IMR-90 (cell line): ENCODE data around the gene GORASP1. TPM values are rescaled to one million over a fixed set of nuclear protein-coding genes. Genes with fewer than 3 reads are reported as not detected.

Experiments used
- ATAC-seq: fragments of 200-7000 bp; cut with Tn5 transposase; 2 replicates; pipeline ENCODE4 v1.9.1; 2020; ENCODE audit warnings: low read depth, mild to moderate bottlenecking, moderate library complexity
- BruUV-seq: library from RNA; stranded (reverse); fragments of 400-500 nt; replicated peaks from 2 replicates; lab custom pipeline; 2021; lab: Mats Ljungman, UMichigan
- CTCF ChIA-PET: fragments of 300-600 bp; formaldehyde crosslinking; extraction: SDS; loops from one replicate; lab custom pipeline; 2021; ENCODE audit warnings: antibody characterized with exemption; lab: Yijun Ruan, JAX
- POLR2A ChIA-PET: fragments of 300-600 bp; sonication (Branson Sonifier 250); formaldehyde crosslinking; loops from one replicate; lab custom pipeline; 2022; ENCODE audit warnings: antibody characterized with exemption; ENCODE audit not compliant: unreplicated experiment; lab: Charles Lee
- DNase-seq: peaks from one replicate; pipeline ENCODE4 v3.0.0; 2013
- H2AFZ ChIP-seq: replicated peaks from 2 replicates; pipeline ENCODE3; 2013; ENCODE audit warnings: low read length, mild to moderate bottlenecking; ENCODE audit not compliant: poor library complexity
- H2AK5ac ChIP-seq: 2 replicates; pipeline ENCODE4 v1.6.1; 2013; ENCODE audit warnings: low read depth, low read length, inconsistent platforms
- H2AK9ac ChIP-seq: replicated peaks from 2 replicates; pipeline ENCODE3; 2013; ENCODE audit warnings: mild to moderate bottlenecking, low read depth, low read length, moderate library complexity; ENCODE audit not compliant: poor library complexity
- H2BK120ac ChIP-seq: 2 replicates; pipeline ENCODE4 v1.6.1; 2013; ENCODE audit warnings: low read depth, low read length, inconsistent platforms
- H2BK15ac ChIP-seq: 3 replicates; pipeline ENCODE4 v1.6.1; 2013; ENCODE audit warnings: low read depth, low read length, inconsistent platforms
- H2BK20ac ChIP-seq: 2 replicates; pipeline ENCODE4 v1.6.1; 2013; ENCODE audit warnings: low read depth, mild to moderate bottlenecking, inconsistent platforms, low read length, moderate library complexity
- H2BK5ac ChIP-seq: 2 replicates; pipeline ENCODE4 v1.6.1; 2013; ENCODE audit warnings: mild to moderate bottlenecking, low read depth, low read length, inconsistent platforms; ENCODE audit not compliant: poor library complexity, severe bottlenecking
- H3K14ac ChIP-seq: replicated peaks from 2 replicates; pipeline ENCODE4 v1.6.1; 2013; ENCODE audit warnings: low read depth, low read length, inconsistent platforms
- H3K18ac ChIP-seq: 2 replicates; pipeline ENCODE4 v1.6.1; 2013; ENCODE audit warnings: low read depth, low read length, control low read depth
- H3K23ac ChIP-seq: 2 replicates; pipeline ENCODE4 v1.6.1; 2013; ENCODE audit warnings: low read depth, low read length, inconsistent platforms
- H3K27ac ChIP-seq: 2 replicates; pipeline ENCODE4 v1.5.1; 2013; ENCODE audit warnings: mild to moderate bottlenecking, control low read depth, low read length; ENCODE audit not compliant: insufficient read depth
- H3K27me3 ChIP-seq: 2 replicates; pipeline ENCODE4 v1.6.1; 2013; ENCODE audit warnings: low read length; ENCODE audit not compliant: control insufficient read depth, insufficient read depth
- H3K36me3 ChIP-seq: 2 replicates; pipeline ENCODE4 v1.6.1; 2013; ENCODE audit warnings: low read length, mixed read lengths; ENCODE audit not compliant: control insufficient read depth, insufficient read depth
- H3K4ac ChIP-seq: 2 replicates; pipeline ENCODE4 v1.6.1; 2013; ENCODE audit warnings: low read depth, low read length, inconsistent platforms
- H3K4me1 ChIP-seq: 2 replicates; pipeline ENCODE4 v1.6.1; 2013; ENCODE audit warnings: low read length, mixed read lengths; ENCODE audit not compliant: control insufficient read depth, insufficient read depth
- H3K4me2 ChIP-seq: 2 replicates; pipeline ENCODE4 v1.6.1; 2013; ENCODE audit warnings: low read depth, mild to moderate bottlenecking, control low read depth, low read length, moderate library complexity
- H3K4me3 ChIP-seq: 2 replicates; pipeline ENCODE4 v1.5.1; 2013; ENCODE audit warnings: low read depth, mild to moderate bottlenecking, control low read depth, low read length, moderate library complexity; ENCODE audit not compliant: insufficient read depth
- H3K56ac ChIP-seq: 2 replicates; pipeline ENCODE4 v1.6.1; 2013; ENCODE audit warnings: low read length, inconsistent platforms; ENCODE audit not compliant: insufficient read depth; ENCODE audit errors: extremely low read depth
- H3K79me1 ChIP-seq, 2 experiments: 2 replicates each; pipeline ENCODE4 v1.6.1; 2013; ENCODE audit warnings: low read length in 2 of 2, inconsistent platforms in 1 of 2, low read depth in 1 of 2
- H3K9ac ChIP-seq: 2 replicates; pipeline ENCODE4 v1.6.1; 2013; ENCODE audit warnings: low read depth, low read length, control low read depth
- H3K9me1 ChIP-seq: 2 replicates; pipeline ENCODE4 v1.6.1; 2013; ENCODE audit warnings: low read length, inconsistent platforms; ENCODE audit not compliant: insufficient read depth
- H3K9me3 ChIP-seq: 2 replicates; pipeline ENCODE4 v1.6.1; 2013; ENCODE audit warnings: low read length; ENCODE audit not compliant: control insufficient read depth, insufficient read depth
- H4K20me1 ChIP-seq: 2 replicates; pipeline ENCODE4 v1.6.1; 2013; ENCODE audit warnings: low read length, inconsistent platforms; ENCODE audit not compliant: insufficient read depth
- H4K5ac ChIP-seq: 2 replicates; pipeline ENCODE4 v1.6.1; 2013; ENCODE audit warnings: mild to moderate bottlenecking, low read depth, low read length, control low read depth
- H4K8ac ChIP-seq, 2 experiments: 2 replicates each; pipeline ENCODE4 v1.6.1; 2013; ENCODE audit warnings: low read depth in 2 of 2, low read length in 2 of 2, control low read depth in 1 of 2, inconsistent platforms in 1 of 2
- H4K91ac ChIP-seq: 2 replicates; pipeline ENCODE4 v1.6.1; 2013; ENCODE audit warnings: low read depth, low read length, inconsistent platforms; ENCODE audit not compliant: insufficient read depth
- MAFK ChIP-seq: IDR thresholded peaks from 2 replicates; pipeline ENCODE4 v1.6.1; 2012; ENCODE audit warnings: low read depth, low read length, improper control_type of control experiment
- MXI1 ChIP-seq: IDR thresholded peaks from 2 replicates; pipeline ENCODE4 v1.6.1; 2012; ENCODE audit warnings: low read depth, mild to moderate bottlenecking, low read length, moderate library complexity, borderline replicate concordance
- RAD21 ChIP-seq: IDR thresholded peaks from 2 replicates; pipeline ENCODE4 v1.6.1; 2012; ENCODE audit warnings: low read length, improper control_type of control experiment
- SMC3 ChIP-seq: fragments of 150-350 bp; IDR thresholded peaks from 2 replicates; pipeline ENCODE4 v1.6.1; 2016; ENCODE audit warnings: low read depth, mild to moderate bottlenecking, antibody characterized with exemption, low read length, moderate library complexity
- WGBS, 2 experiments: methylation state at CpG; one replicate each; pipeline versions ENCODE4 v1.1.5 to v1.1.7; 2013; ENCODE audit warnings: missing lambda C conversion rate in 2 of 2; ENCODE audit not compliant: insufficient read length in 1 of 2; ENCODE audit errors: extremely low coverage in 2 of 2; 5-methylcytosine and 5-hydroxymethylcytosine counted together
- dilution Hi-C: fragments of 300-500 bp; cut with HindIII; formaldehyde crosslinking; loops from one replicate; pipeline ENCODE4 v1.14.3; 2018; ENCODE audit warnings: low sequenced_read_pairs; ENCODE audit not compliant: unreplicated experiment
- in situ Hi-C: fragments of 300-500 bp; cut with MboI; formaldehyde crosslinking; loops from 3 replicates; pipeline ENCODE4 v1.14.3; 2019; ENCODE audit warnings: low sequenced_read_pairs, inconsistent platforms, mixed read lengths
- intact Hi-C: fragments of 100-400 bp; cut with micrococcal nuclease; formaldehyde crosslinking; loops from 2 replicates; pipeline ENCODE4 v1.10.0; 2022
- polyA plus RNA-seq, 3 experiments: library from polyadenylated mRNA; depleted of rRNA; stranded (reverse); fragments of >200 nt; gene quantifications; 2 replicates each; pipeline ENCODE4 v1.2.3, GENCODE V29; 2012; ENCODE audit warnings: low replicate concordance in 1 of 3
- total RNA-seq: library from RNA; depleted of rRNA; stranded (reverse); fragments of >200 nt; gene quantifications from 2 replicates; pipeline ENCODE4 v1.2.3, GENCODE V29; 2012
- TF ChIP-seq, protein P1 (sequence below): conservative IDR thresholded peaks from 2 replicates; pipeline ENCODE4 v1.5.1; 2012; ENCODE audit warnings: mild to moderate bottlenecking, low read depth, low read length, improper control_type of control experiment

The GORASP1 gene
- total and polyA plus RNA-seq, 2 of the 4 experiments (the other 2 are of a cell fraction): 35.0 to 56.6 TPM

DNA sequence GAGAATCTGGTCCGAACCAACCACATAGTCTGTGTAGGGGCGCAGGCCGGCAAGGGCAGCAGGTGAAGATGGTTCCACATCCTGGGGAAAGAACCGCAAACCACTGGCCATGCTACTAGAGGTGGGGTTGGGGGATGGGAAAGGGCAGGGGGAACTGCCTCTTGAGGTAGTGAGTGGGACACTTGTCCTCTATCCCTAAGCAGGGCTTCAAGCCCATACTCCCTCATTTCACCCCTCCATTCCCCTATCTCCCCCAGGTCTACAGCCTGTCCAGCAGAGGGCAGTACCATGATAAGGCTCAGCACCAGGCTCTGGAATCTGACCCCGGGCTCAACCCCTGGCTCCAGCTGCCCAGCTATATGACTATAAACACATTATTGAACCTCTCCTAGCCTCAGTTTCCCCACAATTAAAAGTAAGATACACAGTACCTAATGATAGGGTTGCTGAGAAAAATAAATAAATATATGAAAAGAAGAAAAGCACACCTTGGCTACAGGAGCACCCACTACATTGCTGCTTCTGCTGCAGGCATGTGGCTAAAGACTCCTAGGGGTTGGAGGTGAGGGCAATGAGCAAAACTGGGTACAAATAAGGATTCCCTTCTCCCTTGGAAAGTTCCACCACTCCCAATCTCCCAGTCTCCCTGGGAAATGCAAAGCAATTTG is 6.3 kb downstream of the GORASP1 start:
- Histone ChIP-seq H2AFZ (no peak overlapping the region), H3K9me3 (no peaks in the 10 kb centered on the region), H4K20me1 (peaks cover 62% of the 10 kb centered on the region), H3K9me1 (peaks cover 8% of the 10 kb centered on the region), H4K91ac (no peak overlapping the region), H3K18ac (no peak overlapping the region), H2BK5ac (no peak overlapping the region), H3K14ac (no peak overlapping the region), H4K8ac (no peak overlapping the region), H3K27ac (no peak overlapping the region), H3K36me3 (peaks cover 40% of the 10 kb centered on the region), H3K4me3 (no peak overlapping the region), H3K4me1 (peaks cover 4% of the 10 kb centered on the region; the same call in 1 of the 2 replicates), H2AK9ac (no peak overlapping the region), H3K23ac (no peak overlapping the region), H3K4ac (no peak overlapping the region), H3K4me2 (no peak overlapping the region), H2BK20ac (no peak overlapping the region), H3K9ac (no peak overlapping the region), H2AK5ac (no peak overlapping the region), H3K27me3 (no peaks in the 10 kb centered on the region), H3K79me1 (peaks cover 17 to 61% of the 10 kb centered on the region in 2 experiments), H3K56ac (no peak overlapping the region), H2BK120ac (no peak overlapping the region), H2BK15ac (no peak overlapping the region), H4K5ac (no peak overlapping the region)
- ChIA-PET POLR2A (no interaction called here), CTCF (interaction anchor here (0.6 kb wide), 1 partner anchor 315 kb away, joined by 6 read pairs; no protein-coding TSS in a partner anchor)
- intact Hi-C loops (loop anchor here (1.0 kb wide), 1 partner anchor 187 kb away; no protein-coding TSS in a partner anchor), in situ Hi-C loops (no loop called here), dilution Hi-C loops (no loop called here)
- TF ChIP-seq, protein P1, sequence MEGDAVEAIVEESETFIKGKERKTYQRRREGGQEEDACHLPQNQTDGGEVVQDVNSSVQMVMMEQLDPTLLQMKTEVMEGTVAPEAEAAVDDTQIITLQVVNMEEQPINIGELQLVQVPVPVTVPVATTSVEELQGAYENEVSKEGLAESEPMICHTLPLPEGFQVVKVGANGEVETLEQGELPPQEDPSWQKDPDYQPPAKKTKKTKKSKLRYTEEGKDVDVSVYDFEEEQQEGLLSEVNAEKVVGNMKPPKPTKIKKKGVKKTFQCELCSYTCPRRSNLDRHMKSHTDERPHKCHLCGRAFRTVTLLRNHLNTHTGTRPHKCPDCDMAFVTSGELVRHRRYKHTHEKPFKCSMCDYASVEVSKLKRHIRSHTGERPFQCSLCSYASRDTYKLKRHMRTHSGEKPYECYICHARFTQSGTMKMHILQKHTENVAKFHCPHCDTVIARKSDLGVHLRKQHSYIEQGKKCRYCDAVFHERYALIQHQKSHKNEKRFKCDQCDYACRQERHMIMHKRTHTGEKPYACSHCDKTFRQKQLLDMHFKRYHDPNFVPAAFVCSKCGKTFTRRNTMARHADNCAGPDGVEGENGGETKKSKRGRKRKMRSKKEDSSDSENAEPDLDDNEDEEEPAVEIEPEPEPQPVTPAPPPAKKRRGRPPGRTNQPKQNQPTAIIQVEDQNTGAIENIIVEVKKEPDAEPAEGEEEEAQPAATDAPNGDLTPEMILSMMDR: peak; percentile 62
- TF ChIP-seq MXI1: no peak
- TF ChIP-seq MAFK: no peak
- TF ChIP-seq SMC3: peak; percentile 61
- peak; percentile 58 for TF ChIP-seq RAD21
- ATAC-seq (peak; percentile 72), DNase-seq (peak; percentile 26)
- BruUV-seq: no TSS peak
- WGBS, 2 experiments: no CpG with 5 or more reads among the region's 5 CpGs
